ENCODE data around the gene TES.
"Not testable (repeated sequence)": the region's sequence is repeated elsewhere in the genome, so short reads cannot be mapped to it uniquely, and the experiment has no call there.

TES gene

DNA sequence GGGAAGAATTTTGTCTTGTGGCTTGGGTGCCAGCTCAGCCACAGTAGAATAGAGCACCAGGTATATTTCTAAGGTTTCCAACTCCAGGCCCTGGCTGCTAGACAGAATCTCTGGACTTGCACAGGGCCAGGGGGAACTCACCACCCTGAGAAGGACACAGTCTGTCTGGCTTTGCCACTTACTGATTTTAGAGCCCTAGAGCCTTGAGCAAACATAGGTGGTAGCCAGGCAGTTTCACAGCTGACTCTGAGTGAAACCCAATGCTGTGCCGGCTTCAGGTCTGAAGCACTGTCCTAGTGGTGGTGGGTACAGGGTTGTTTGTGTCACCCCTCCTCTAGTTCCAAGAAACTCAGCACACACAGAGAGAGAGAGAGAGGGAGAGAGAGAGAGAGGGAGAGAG, 81.6 kb downstream of the TES start:
- no peak for DNase-seq

GRCh38 chr7:116292381-116292780, 82.0 kb downstream of the TES start:
- no peak for DNase-seq

GRCh38 chr7:116293139-116293538, 82.8 kb downstream of the TES start:
- DNase-seq: no peak

DNA sequence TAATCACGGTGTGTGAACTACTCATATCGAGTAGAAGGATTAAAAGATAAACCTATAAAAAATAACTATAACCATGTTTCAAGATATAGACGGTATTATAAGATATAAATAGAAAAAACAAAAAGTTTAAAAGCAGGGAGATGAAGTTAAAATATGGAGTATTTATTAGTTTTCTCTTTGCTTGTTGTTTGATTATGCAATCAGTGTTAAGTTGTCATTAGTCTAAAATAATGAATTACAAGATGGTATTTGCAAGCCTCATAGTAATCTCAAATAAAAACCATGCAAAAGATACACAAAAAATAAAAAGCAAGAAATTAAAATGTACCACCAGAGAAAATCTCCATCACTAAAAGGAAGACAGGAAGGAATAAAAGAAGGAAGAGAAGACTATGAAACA, 83.3 kb downstream of the TES start:
- DNase-seq: no peak

GRCh38 chr7:116295903-116296302, 85.6 kb downstream of the TES start:
- not testable (repeated sequence) for DNase-seq

- no peak for DNase-seq
Measured at GRCh38 chr7:116298055-116298454, 87.7 kb downstream of the TES start.

GRCh38 chr7:116298576-116298975, 88.2 kb downstream of the TES start:
- no peak for DNase-seq

DNA sequence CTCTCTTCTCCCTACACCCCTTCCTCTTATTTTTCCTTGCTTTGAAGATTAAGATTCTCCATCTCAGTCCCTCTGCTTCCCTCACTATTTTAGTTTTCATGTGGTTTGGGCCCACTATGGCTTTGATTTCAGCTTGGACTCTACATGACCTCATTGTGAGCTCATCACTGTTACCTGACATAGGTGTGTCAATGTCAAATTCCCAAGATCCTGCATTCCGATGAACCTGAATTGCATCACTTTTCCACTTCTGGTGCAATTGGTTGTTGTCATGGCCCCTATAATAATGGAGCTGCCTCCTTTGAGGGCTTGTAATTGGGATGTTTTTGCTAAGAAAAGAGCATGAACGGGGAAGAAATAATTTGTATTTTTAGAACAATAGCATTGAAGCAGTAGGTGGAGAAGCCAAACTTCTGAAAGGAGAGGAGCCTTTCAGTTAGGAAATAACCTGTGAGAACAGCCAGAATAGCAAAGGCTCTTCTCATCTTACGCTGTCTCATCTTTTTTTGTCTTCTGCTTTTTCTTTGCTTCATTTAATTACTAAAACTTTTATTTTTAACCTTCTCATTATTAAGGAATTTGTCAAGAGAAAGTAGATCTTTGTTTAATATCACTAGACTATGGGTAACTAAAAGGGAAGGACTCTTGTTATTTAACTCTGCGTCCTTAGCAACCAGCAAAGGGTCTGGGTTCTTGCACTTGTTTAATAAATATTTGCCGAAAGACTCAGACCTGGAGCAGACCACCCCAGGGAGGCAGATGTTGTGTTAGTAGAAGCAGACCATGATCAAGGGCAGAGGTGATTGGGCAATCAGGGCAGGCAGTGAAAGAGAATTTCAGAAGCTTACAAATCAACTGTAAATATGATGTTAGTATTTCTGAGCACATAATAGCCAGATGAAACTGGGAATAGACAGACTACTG, 95.4 kb downstream of the TES start:
- no peak for DNase-seq

GRCh38 chr7:116306409-116307048, 96.2 kb downstream of the TES start:
- no peak for DNase-seq

DNA sequence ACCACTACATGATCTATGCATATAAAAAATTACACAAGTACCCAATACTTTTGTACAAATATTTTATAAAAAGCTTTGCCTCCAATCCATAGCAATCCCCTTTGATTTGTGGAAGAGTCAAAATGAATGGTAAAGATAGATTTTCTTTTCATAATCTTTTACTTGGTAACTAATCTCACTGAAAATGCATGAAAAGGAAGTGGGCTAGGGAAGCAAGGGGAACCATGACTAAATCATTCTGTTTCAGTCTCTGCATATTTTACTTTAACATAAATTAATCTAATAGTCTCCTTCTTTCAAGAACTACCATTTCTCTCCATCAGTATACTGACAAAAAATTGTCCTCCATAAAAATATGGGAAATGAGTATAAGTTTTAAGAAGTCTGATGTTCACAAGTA, 96.9 kb downstream of the TES start:
- DNase-seq: no peak

Data from inflammatory macrophage (primary cell).